GM19328 (cell line): ENCODE data around the gene SPATA17.
"Not testable (repeated sequence)": the region's sequence is repeated elsewhere in the genome, so short reads cannot be mapped to it uniquely, and the experiment has no call there.

Experiments
- ATAC-seq: cut with Tn5 transposase; IDR thresholded peaks from one replicate; pipeline ENCODE4 v1.9.1; 2021; ENCODE audit warnings: mild to moderate bottlenecking, moderate library complexity; ENCODE audit not compliant: unreplicated experiment

The SPATA17 gene

DNA sequence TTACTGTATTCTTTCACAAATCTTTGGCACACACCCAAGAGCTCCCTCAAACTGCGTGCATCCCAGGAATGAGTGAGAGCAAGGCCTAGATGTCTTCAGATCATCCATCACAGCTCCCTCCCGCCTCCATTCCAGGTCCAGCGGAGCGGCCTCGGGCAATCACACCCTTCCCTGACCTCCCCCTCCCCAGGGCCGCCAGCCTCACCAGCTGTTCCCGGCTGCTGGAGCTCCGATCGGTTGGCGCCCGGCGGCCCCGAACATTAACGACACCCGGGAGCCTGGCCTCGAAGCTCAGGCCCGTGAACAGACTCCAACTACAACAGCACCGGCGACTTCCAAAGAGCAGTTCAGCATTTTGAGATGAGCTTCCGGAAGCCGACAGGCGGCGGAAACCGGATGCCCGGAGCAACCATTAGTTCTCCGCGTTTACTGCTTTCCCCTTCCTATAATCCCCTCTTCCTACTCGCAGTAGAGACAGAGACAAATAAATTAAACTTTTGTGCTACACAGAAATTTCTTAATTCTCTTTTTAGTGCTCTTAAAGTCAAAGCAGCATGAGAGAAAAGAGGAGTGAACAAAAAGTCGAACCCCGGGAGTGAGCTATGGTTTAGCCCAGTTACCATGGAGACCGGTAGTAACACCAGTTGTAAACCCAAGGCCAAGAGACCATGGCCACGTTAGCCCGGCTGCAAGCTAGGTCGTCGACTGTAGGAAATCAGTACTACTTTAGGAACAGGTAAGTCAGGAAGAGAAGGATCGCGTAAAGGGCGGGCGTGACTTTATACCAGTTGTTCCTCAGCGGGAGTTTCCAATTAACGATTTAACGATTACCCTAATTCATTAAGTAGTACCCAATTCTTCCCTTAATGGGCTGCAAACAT lies at the start of gene SPATA17, which contains the start of gene GPATCH2:
SPATA17 (plus strand) TSS at position 634 of the 881 bp plus-strand sequence; CDS start at position 669, 35 bp downstream.
GPATCH2 (minus strand) TSS at position 380 of the 881 bp plus-strand sequence; CDS start at position 261, 119 bp downstream.
- ATAC-seq = peak; percentile 99

GRCh38 chr1:217584286-217584811 lies 46.8 kb upstream of the SPATA17 start:
- ATAC-seq = not testable (repeated sequence)

- no peak for ATAC-seq
Measured at GRCh38 chr1:217585577-217585976, 45.6 kb upstream of the SPATA17 start.

- ATAC-seq = no peak
Measured at GRCh38 chr1:217586586-217586985, 44.6 kb upstream of the SPATA17 start.

DNA sequence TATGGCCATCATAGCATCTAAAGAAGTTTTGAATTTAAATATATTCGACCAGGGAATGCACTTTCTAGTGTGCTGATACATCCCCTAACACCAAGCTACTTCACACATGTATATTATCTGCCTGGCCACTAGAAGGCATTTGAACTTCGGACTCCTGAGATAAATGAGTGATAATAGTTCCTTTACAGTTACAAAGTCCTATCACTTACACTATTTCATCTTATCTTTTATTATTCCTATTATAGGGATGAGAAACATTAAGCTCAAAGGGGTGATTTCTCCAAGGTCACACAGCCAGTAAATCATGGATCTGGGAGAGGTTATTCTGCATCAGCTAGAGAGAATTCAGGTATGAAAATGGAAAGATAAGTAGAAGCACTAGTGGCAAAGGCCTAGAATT lies 40.5 kb upstream of the SPATA17 start:
- no peak for ATAC-seq

DNA sequence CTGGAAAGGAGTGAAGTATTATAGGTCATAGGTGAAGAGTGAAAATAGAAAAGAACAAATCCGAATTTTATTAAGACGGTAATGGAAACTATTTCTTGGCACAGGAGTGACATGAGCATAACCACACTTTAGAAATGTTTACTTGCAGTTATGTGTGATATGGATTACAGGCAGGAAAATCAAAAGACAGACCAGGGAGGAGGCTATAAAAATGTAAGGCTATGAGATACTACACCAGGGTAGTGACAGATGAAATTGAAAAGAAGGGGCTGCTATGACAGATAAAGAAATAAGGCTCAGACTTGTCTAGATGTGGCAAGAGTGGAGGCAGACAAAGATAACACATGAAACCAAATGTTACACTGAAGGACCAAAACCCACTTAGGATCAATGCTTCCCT lies 32.0 kb upstream of the SPATA17 start:
- no peak for ATAC-seq

DNA sequence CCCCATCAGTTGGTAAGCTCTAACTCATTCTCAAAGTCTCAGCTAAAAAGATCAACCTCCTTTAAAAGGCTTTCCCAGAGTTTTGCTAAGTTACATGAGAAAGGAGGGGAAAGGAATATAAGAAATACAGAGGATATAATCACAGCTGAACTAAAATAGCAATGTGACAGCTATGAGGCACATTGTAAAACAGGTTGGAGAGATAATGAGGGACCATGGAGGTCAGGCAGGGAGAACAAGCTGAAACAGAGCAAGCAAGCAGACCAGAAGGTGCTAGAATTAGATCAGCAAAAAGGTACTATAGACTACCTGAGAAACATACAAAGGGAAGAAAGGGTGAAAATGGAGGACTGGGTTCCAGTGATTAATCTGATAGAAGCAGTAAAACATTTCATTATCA lies 28.8 kb upstream of the SPATA17 start:
- ATAC-seq = no peak

- ATAC-seq = no peak
Measured at GRCh38 chr1:217605390-217605789, 25.8 kb upstream of the SPATA17 start.

- no peak for ATAC-seq
Measured at GRCh38 chr1:217614200-217614712, 16.9 kb upstream of the SPATA17 start.

DNA sequence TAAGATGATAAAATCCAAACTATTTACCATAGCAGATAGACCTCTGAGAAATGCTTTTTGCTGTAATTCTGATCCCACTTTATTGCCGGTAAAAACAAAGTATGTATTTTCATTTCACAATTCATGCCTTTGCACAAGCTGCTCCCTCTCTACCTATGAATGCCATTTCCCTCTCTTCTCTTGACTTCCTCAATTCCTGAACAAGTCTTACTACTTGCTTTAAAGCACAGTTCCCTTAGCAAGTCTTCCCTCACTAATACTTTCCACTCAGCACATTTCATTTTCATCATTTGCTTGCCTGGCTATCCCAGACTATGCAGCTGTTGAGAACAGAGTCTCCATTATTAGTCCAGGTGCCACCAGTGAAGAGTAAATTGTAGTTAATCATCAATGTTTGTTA lies 14.0 kb upstream of the SPATA17 start:
- no peak for ATAC-seq

DNA sequence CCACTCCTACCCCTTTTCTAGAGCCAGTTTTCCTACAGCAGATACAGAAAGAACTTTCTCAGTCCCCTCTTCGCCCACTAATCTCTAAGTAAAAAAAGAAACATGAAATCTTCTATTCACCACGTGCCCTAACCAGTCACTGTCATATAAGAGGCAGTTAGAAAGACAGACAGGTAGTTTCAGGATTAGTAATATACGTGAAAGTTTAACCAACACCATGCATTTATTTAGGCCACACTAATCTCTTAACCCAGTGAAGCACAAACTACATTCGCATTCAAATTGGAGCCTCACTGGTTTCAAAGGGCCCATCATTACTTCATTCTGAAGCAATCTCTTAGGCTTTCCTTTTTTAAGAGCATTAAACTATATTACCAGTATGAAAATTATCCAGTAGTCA lies 10.3 kb upstream of the SPATA17 start:
- peak; percentile 100 for ATAC-seq

DNA sequence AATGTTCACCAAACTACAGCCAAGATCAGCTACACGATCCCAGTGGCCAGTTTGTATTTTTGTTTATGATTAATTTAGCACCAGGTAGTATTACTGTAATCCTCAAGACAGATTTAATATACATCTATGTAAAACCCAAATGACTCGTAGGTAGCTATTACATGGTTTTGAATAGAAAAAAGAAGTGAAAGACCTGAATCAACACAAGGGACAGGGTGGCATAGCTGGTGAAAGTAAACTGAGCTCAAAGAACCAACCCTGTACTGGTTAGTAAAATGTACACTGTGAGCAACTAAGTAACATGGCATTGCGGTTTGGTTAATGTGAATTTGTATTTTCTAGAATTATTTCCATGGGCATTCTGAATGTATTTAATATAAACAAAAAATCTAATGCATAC lies 9.1 kb upstream of the SPATA17 start:
- no peak for ATAC-seq

GRCh38 chr1:217626321-217626720 lies 4.8 kb upstream of the SPATA17 start:
- ATAC-seq = no peak

DNA sequence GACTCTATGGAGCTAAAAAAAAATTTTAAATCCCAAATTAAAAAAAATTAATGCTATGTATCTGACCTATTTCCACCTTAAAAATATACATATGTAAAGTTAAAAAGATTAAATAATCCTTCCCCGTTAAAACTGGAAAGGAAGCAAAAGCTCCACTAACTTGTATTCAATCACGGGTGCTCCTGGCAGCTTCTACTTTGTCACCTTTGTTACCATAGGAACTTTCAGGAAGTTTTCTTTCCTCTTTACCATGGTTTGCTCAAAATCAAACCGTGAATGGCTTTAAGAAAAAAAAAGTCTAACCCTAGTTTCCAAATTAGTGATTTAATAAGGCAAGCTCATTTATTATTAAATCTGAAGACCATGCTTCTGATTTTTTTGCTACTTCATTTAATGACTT lies 3.7 kb upstream of the SPATA17 start:
- no peak for ATAC-seq

- no peak for ATAC-seq
Measured at GRCh38 chr1:217642455-217642854, 11.3 kb downstream of the SPATA17 start.

GRCh38 chr1:217647791-217648190 lies 16.6 kb downstream of the SPATA17 start:
- ATAC-seq = no peak

DNA sequence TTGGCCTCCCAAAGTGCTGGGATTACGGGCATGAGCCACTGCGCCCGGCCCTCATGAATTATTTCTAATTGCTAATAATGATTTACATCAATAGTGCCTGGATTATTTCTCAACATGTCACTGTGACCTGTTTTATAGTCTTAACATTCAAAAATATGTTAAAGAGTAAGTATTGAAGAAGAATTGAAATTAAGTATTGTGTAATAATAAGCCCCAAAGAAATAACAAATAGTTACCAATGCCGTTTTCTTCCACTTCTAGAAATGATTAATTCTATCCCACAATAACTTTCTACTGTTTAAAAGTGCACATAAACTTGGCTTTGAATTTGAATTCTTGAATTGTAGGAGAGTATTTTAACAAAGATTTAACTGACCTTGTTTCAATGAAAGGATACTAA lies 19.5 kb downstream of the SPATA17 start:
- no peak for ATAC-seq

GRCh38 chr1:217660353-217661062 lies 29.4 kb downstream of the SPATA17 start:
- no peak for ATAC-seq

GRCh38 chr1:217661407-217661806 lies 30.3 kb downstream of the SPATA17 start:
- no peak for ATAC-seq

- ATAC-seq = no peak
Measured at GRCh38 chr1:217668351-217668940, 37.3 kb downstream of the SPATA17 start.

DNA sequence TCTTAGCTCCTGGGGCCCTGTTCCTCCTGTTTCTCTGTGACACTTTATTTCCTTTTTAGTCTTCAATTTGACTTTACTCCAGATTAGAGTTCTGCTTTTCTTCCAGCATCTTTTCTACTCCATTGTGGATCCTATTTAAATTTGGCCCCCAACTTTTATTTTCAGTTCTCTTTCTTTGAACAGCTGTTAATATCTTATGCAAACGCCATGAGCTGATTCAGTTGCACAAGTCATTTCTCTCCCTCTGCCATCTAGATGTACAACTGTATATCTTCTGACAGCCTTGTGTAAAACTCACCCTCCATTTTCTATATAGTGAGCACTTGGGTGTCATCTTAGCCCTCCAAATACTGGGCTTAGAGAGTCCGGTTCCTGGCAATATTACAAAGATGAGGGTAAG lies 42.2 kb downstream of the SPATA17 start:
- peak; percentile 53 for ATAC-seq
